Measurements from ENCODE around the gene KRTAP3-1. TPM values are rescaled to one million over a fixed set of nuclear protein-coding genes. Genes with fewer than 3 reads are reported as not detected.

KRTAP3-1 gene
- polyA plus RNA-seq, 1 donor from 2014 or later = not detected

Small RNAs within 50 kb of the gene (small RNA-seq; reads per million reads assigned to genes)
- gene KRTAP3-4P = 0 reads per million in 3 experiments

Other genes starting within 250 kb of the KRTAP3-1 start
- not detected in 2 replicates for gene KRT26, start 236.9 kb downstream of the KRTAP3-1 start, polyA plus RNA-seq
- gene KRT27, start 226.6 kb downstream of the KRTAP3-1 start, polyA plus RNA-seq = not detected in 2 replicates
- not detected in 2 replicates for gene KRT28, start 209.2 kb downstream of the KRTAP3-1 start, polyA plus RNA-seq
- gene KRT10, start 186.5 kb downstream of the KRTAP3-1 start, polyA plus RNA-seq = 42.8 and 54.2 TPM in 2 replicates
- gene KRT12, start 141.9 kb downstream of the KRTAP3-1 start, polyA plus RNA-seq = not detected in 2 replicates
- not detected in 2 replicates for gene KRT20, start 123.9 kb downstream of the KRTAP3-1 start, polyA plus RNA-seq
- 0.37 and 0.86 TPM in 2 replicates for gene KRT23, start 71.5 kb downstream of the KRTAP3-1 start, polyA plus RNA-seq
- gene KRT39, start 42.2 kb downstream of the KRTAP3-1 start, polyA plus RNA-seq = not detected in 2 replicates
- not detected in 2 replicates for gene KRT40, start 24.8 kb downstream of the KRTAP3-1 start, polyA plus RNA-seq
- not detected in 2 replicates for gene KRTAP3-3, start 15.0 kb downstream of the KRTAP3-1 start, polyA plus RNA-seq
- not detected in 2 replicates for gene KRTAP3-2, start 9.2 kb downstream of the KRTAP3-1 start, polyA plus RNA-seq
- not detected in 2 replicates for gene KRTAP1-5, start 18.1 kb upstream of the KRTAP3-1 start, polyA plus RNA-seq
- gene KRTAP1-4, start 21.1 kb upstream of the KRTAP3-1 start, polyA plus RNA-seq = not detected in 2 replicates
- not detected in 2 replicates for gene KRTAP1-3, start 25.7 kb upstream of the KRTAP3-1 start, polyA plus RNA-seq
- not detected in 2 replicates for gene KRTAP1-1, start 32.3 kb upstream of the KRTAP3-1 start, polyA plus RNA-seq
- not detected in 2 replicates for gene KRTAP2-1, start 38.2 kb upstream of the KRTAP3-1 start, polyA plus RNA-seq
- not detected in 2 replicates for gene KRTAP2-2, start 46.1 kb upstream of the KRTAP3-1 start, polyA plus RNA-seq
- not detected in 2 replicates for gene KRTAP2-3, start 51.0 kb upstream of the KRTAP3-1 start, polyA plus RNA-seq
- gene KRTAP2-4, start 56.8 kb upstream of the KRTAP3-1 start, polyA plus RNA-seq = not detected in 2 replicates
- gene KRTAP4-7, start 75.0 kb upstream of the KRTAP3-1 start, polyA plus RNA-seq = not detected in 2 replicates
- gene KRTAP4-8, start 89.0 kb upstream of the KRTAP3-1 start, polyA plus RNA-seq = not detected in 2 replicates
- not detected in 2 replicates for gene KRTAP4-16, start 93.1 kb upstream of the KRTAP3-1 start, polyA plus RNA-seq
- gene KRTAP4-9, start 96.3 kb upstream of the KRTAP3-1 start, polyA plus RNA-seq = not detected in 2 replicates
- gene KRTAP4-11, start 109.2 kb upstream of the KRTAP3-1 start, polyA plus RNA-seq = not detected in 2 replicates
- not detected in 2 replicates for gene KRTAP4-12, start 115.1 kb upstream of the KRTAP3-1 start, polyA plus RNA-seq
- not detected in 2 replicates for gene KRTAP4-6, start 131.4 kb upstream of the KRTAP3-1 start, polyA plus RNA-seq
- gene KRTAP4-5, start 140.7 kb upstream of the KRTAP3-1 start, polyA plus RNA-seq = not detected in 2 replicates
- not detected in 2 replicates for gene KRTAP4-4, start 151.6 kb upstream of the KRTAP3-1 start, polyA plus RNA-seq
- gene KRTAP4-3, start 159.1 kb upstream of the KRTAP3-1 start, polyA plus RNA-seq = not detected in 2 replicates
- gene KRTAP4-2, start 169.1 kb upstream of the KRTAP3-1 start, polyA plus RNA-seq = not detected in 2 replicates
- gene KRTAP4-1, start 175.8 kb upstream of the KRTAP3-1 start, polyA plus RNA-seq = not detected in 2 replicates
- gene KRTAP9-1, start 180.8 kb upstream of the KRTAP3-1 start, polyA plus RNA-seq = not detected in 2 replicates
- gene KRTAP9-2, start 217.5 kb upstream of the KRTAP3-1 start, polyA plus RNA-seq = not detected in 2 replicates
- not detected in 2 replicates for gene KRTAP9-3, start 223.3 kb upstream of the KRTAP3-1 start, polyA plus RNA-seq
- gene KRTAP9-8, start 228.9 kb upstream of the KRTAP3-1 start, polyA plus RNA-seq = not detected in 2 replicates
- not detected in 2 replicates for gene KRTAP9-4, start 240.6 kb upstream of the KRTAP3-1 start, polyA plus RNA-seq
- gene KRTAP9-9, start 246.3 kb upstream of the KRTAP3-1 start, polyA plus RNA-seq = not detected in 2 replicates

All from neural cell (in vitro differentiated cells).